ENCODE results near the gene COL19A1. TPM values are rescaled to one million over a fixed set of nuclear protein-coding genes. Genes with fewer than 3 reads are reported as not detected.
A peak's percentile ranks its signal among the peaks of the same experiment; 100 is the strongest.

COL19A1 gene
- total RNA-seq, 1 donor from 2014 or later = 0.49 TPM

DNA sequence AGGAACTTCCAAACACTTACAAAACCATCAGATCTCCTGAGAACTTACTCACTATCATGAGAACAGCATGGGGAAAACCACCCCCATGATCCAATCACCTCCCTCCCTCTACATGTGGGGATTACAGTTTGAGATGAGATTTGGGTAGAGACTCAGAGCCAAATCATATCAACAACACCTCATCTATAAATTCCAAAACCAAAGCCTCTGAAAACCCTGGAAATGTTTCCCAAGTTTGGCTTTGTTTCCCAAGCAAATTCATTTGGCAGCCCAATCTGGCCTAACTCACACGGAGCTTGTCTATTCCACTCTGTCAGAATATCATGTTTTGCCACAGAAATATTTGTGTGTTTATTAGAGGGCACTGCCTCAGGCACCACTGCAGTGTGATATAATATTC, 293.9 kb downstream of the COL19A1 start:
- intact Hi-C loops (cut with DNase I) = no loop called here
- no peak for DNase-seq (ENCODE audit: extremely low spot score in 2 of 2)
- H3K27ac ChIP-seq = no peak overlapping the region
- no peaks in the 10 kb centered on the region for H3K36me3 ChIP-seq
- no peaks in the 10 kb centered on the region for H3K4me1 ChIP-seq
- no peaks in the 10 kb centered on the region for H3K27me3 ChIP-seq
- no peaks in the 10 kb centered on the region for H3K9me3 ChIP-seq
- no peak for TF ChIP-seq POLR2AphosphoS5 (IDR thresholded peaks at IDR 0.05; ENCODE audit: insufficient read depth in 1 of 2, low read depth in 1 of 2)
- no peak for TF ChIP-seq POLR2A (IDR thresholded peaks at IDR 0.05)
- TF ChIP-seq, protein P1, sequence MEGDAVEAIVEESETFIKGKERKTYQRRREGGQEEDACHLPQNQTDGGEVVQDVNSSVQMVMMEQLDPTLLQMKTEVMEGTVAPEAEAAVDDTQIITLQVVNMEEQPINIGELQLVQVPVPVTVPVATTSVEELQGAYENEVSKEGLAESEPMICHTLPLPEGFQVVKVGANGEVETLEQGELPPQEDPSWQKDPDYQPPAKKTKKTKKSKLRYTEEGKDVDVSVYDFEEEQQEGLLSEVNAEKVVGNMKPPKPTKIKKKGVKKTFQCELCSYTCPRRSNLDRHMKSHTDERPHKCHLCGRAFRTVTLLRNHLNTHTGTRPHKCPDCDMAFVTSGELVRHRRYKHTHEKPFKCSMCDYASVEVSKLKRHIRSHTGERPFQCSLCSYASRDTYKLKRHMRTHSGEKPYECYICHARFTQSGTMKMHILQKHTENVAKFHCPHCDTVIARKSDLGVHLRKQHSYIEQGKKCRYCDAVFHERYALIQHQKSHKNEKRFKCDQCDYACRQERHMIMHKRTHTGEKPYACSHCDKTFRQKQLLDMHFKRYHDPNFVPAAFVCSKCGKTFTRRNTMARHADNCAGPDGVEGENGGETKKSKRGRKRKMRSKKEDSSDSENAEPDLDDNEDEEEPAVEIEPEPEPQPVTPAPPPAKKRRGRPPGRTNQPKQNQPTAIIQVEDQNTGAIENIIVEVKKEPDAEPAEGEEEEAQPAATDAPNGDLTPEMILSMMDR (IDR thresholded peaks at IDR 0.05) = no peak
- no peak overlapping the region for H3K4me3 ChIP-seq

DNA sequence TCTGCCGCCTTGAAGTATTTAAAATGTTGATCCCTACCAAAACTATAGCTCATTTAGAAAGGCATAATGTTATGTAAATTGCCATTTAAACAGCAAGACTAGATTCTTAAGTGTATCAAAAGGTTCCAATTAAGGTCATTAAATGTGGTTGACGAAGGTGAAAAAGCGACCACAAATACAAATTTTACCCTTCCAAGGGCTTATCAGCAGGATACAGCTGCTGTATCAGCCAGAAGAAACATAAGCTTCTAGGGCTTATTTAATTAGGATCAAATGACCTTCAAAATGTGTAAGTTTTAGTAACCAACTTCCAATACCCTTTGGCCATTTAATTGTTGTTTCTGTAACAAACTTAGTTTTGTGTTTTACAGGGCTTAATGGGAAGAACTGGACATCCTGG, 296.6 kb downstream of the COL19A1 start:
- no peak for DNase-seq (ENCODE audit: extremely low spot score in 2 of 2)
- intact Hi-C loops (cut with DNase I) = no loop called here
- Histone ChIP-seq H3K27me3 (no peaks in the 10 kb centered on the region), H3K36me3 (no peaks in the 10 kb centered on the region), H3K4me3 (no peak overlapping the region), H3K9me3 (no peaks in the 10 kb centered on the region), H3K27ac (no peak overlapping the region), H3K4me1 (no peaks in the 10 kb centered on the region)
- no peak for TF ChIP-seq POLR2AphosphoS5 (IDR thresholded peaks at IDR 0.05; ENCODE audit: insufficient read depth in 1 of 2, low read depth in 1 of 2)
- no peak for TF ChIP-seq POLR2A (IDR thresholded peaks at IDR 0.05)
- TF ChIP-seq, protein P1 (IDR thresholded peaks at IDR 0.05) = no peak

DNA sequence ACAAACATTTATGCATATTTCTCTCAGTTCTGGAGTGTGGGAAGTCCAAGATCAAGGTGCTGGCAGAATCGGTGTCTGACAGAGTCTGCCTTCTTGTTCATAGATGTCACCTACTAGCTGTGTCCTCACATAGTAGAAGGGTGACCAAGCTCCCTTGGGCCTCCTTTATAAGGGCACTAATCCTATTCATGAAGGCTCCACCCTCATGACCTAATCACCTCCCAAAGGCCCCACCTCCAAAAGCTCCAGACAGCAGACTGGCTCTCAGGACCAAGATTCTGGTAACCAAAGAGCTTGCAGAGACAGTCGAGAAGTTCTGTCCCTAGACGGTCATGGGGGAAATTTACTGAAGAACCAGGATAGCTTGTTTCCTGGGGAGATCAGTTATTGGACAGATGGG, 297.4 kb downstream of the COL19A1 start:
- Histone ChIP-seq H3K27ac (no peak overlapping the region), H3K9me3 (no peaks in the 10 kb centered on the region), H3K4me3 (no peak overlapping the region), H3K27me3 (no peaks in the 10 kb centered on the region), H3K4me1 (no peaks in the 10 kb centered on the region), H3K36me3 (no peaks in the 10 kb centered on the region)
- TF ChIP-seq POLR2AphosphoS5 (IDR thresholded peaks at IDR 0.05; ENCODE audit: insufficient read depth in 1 of 2, low read depth in 1 of 2) (no peak), POLR2A (IDR thresholded peaks at IDR 0.05) (no peak)
- TF ChIP-seq, protein P1 (IDR thresholded peaks at IDR 0.05) = no peak
- intact Hi-C loops (cut with DNase I) = no loop called here
- no peak for DNase-seq (ENCODE audit: extremely low spot score in 2 of 2)

DNA sequence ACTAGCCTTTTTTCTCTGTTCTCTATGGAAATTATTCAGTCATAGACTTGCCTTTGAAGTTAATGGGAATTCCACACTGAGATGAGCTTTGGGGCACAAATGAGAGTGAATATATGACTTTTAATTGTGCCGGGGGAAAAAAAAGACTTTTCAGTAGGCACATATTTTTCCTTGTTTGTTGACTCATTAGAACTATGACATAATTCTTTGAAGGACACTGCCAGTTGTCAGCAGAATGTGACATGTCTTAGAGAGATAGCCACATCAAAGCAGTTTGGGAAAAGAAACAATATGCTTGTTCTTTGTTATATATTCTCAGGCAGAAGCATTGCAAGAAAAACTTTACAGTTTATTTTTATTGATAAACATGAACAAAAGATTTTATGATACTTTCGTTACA, 298.2 kb downstream of the COL19A1 start:
- H3K4me1 ChIP-seq = no peaks in the 10 kb centered on the region
- H3K36me3 ChIP-seq = no peaks in the 10 kb centered on the region
- no peak for DNase-seq (ENCODE audit: extremely low spot score in 2 of 2)
- intact Hi-C loops (cut with DNase I) = no loop called here
- H3K4me3 ChIP-seq = no peak overlapping the region
- no peaks in the 10 kb centered on the region for H3K9me3 ChIP-seq
- TF ChIP-seq, protein P1 (IDR thresholded peaks at IDR 0.05) = no peak
- TF ChIP-seq POLR2AphosphoS5 (IDR thresholded peaks at IDR 0.05; ENCODE audit: insufficient read depth in 1 of 2, low read depth in 1 of 2) = no peak
- TF ChIP-seq POLR2A (IDR thresholded peaks at IDR 0.05) = no peak
- H3K27ac ChIP-seq = no peak overlapping the region
- H3K27me3 ChIP-seq = no peaks in the 10 kb centered on the region

DNA sequence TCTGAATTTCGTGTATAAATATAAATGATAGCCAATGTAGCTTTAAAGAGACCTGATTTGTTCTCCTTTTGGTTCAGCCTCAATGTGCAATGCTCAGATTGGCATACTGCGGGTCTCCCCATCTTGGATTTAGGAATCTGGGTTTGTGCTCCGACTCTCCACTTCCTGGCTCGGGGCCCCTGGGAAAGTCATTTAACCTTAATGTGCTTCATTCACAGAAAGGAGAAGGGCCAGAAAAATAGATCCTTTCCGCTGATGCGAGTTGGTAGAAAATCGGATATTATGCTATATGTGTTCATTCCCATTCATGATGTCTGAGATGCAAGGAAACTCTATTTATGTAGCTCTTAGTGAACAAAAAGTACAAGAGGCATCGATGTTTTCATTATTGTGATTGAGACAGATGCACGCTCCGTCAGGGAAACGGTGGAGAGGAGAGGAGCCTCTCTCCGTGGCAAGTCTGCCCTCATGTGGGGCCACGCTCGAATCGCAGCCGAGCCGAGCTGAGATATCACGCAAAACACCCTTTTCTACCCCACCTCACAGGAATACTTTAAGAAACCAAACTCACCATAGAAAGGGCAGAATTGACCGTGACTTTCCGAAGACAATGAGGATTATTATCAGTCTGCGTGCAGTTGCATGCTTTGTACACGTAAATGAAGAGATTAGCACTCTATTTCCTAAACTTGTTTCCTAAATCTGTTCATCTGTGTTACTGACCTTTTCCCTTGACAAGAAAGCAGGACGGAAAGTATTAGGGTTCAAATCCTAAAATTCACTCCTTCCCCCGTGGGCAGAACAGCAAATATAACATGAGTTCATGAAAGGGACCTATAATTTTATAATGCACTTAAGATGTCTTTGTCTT, 300.0 kb downstream of the COL19A1 start:
- Histone ChIP-seq H3K36me3 (no peaks in the 10 kb centered on the region), H3K9me3 (no peaks in the 10 kb centered on the region), H3K4me1 (no peaks in the 10 kb centered on the region), H3K4me3 (no peak overlapping the region), H3K27me3 (no peaks in the 10 kb centered on the region), H3K27ac (no peak overlapping the region)
- DNase-seq (ENCODE audit: extremely low spot score in 2 of 2) = no peak
- intact Hi-C loops (cut with DNase I) = no loop called here
- TF ChIP-seq, protein P1 (IDR thresholded peaks at IDR 0.05) = peak in 1 of 3 experiments; percentile 7
- no peak for TF ChIP-seq POLR2A (IDR thresholded peaks at IDR 0.05)

All from vagina (tissue), 2 donors.